ENCODE results near the gene ARHGDIA.

ARHGDIA gene

DNA sequence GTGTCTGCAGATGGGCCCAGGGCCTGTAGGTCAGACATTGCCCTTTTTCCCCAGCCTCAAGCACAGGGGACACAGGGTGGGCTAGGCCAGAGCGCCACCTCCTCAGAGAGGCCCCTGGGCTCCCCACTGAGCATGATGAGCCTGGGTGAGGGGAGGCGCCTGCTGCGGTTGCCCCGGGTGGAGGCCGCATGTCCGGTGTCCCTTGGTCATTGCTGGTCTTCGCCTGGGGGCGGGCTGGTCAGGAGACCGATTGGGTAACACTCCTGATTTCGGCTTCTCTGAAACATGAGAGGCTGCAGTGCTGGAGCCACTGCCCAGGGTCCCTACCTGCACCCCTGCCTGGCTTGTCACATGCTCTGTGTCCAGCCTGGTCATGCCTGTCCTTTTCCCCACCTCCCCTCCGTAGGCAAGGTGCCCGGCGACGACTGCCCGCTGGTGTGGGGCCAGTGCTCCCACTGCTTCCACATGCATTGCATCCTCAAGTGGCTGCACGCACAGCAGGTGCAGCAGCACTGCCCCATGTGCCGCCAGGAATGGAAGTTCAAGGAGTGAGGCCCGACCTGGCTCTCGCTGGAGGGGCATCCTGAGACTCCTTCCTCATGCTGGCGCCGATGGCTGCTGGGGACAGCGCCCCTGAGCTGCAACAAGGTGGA, 28.5 kb upstream of the ARHGDIA start:
- no peak overlapping the region for H3K4me3 Mint-ChIP-seq
- H3K36me3 Mint-ChIP-seq (ENCODE audit: low read depth) = peaks cover 35% of the 10 kb centered on the region
- TF ChIP-seq, protein P1, sequence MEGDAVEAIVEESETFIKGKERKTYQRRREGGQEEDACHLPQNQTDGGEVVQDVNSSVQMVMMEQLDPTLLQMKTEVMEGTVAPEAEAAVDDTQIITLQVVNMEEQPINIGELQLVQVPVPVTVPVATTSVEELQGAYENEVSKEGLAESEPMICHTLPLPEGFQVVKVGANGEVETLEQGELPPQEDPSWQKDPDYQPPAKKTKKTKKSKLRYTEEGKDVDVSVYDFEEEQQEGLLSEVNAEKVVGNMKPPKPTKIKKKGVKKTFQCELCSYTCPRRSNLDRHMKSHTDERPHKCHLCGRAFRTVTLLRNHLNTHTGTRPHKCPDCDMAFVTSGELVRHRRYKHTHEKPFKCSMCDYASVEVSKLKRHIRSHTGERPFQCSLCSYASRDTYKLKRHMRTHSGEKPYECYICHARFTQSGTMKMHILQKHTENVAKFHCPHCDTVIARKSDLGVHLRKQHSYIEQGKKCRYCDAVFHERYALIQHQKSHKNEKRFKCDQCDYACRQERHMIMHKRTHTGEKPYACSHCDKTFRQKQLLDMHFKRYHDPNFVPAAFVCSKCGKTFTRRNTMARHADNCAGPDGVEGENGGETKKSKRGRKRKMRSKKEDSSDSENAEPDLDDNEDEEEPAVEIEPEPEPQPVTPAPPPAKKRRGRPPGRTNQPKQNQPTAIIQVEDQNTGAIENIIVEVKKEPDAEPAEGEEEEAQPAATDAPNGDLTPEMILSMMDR (IDR thresholded peaks at IDR 0.05) = no peak
- H3K4me1 Mint-ChIP-seq = peaks cover 8% of the 10 kb centered on the region
- no peaks in the 10 kb centered on the region for H3K9me3 Mint-ChIP-seq
- H3K27me3 Mint-ChIP-seq (ENCODE audit: low read depth, poor library complexity) = peaks cover 23% of the 10 kb centered on the region
- DNase-seq = no peak
- no peak overlapping the region for H3K27ac Mint-ChIP-seq

DNA sequence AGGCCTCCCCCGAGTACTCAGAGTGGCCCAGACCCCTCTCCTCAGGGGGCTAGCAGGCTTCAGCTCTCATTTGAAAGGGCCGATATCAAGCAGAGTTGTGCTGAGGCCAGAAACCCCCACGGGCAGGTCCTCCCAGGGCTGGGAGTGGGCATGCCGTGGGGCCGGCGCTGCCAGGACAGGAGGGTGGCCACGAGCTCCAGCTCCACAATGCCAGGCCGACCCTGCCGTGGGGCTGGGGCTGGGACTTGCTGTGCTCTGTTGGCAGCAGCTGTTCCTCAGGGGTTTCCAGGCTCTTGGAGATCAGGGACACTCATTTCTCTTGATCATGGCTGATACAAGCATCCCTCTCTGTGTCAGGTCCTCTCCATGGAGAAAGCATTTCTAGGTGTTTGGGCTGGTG, 27.7 kb upstream of the ARHGDIA start:
- DNase-seq = no peak
- no peaks in the 10 kb centered on the region for H3K9me3 Mint-ChIP-seq

DNA sequence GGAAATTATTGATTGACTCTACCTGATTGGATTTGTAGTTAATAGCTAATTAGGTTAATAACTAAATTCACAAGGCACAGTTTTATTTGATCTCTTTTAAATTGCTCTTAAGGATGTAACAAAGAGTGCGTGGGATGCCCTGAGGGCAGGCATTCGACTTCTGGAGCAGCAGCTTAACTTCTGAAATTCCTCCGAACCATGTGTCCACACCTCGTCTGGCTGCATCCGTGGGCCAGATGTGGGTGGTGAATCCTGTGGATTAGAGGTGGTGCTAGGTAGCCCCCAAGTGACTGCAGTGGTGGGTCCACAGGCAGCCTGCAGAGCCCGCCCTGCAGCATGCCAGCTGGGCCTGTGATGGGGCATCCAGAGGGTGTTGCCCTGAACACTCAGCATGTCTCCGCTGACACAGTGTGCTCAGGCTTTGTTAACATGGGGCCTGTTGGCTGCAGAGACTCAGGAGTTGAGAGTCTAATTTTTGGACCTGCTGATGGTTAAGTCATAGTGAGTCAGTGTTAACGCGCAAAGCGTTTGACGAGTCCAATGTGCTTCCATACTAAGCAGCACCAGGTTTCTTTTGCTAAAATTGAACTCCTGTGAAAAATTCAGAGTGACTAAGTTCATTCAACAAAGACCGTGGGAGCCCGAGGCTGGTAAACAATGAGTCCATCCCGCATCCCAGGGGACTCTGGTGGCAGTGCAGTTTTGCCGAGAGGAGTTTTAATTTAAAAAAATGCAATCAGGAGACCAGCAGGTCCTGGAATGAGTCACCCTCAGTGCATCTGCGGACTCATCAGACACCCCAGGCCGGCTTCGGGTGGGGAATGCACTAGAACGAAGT, 27.1 kb upstream of the ARHGDIA start:
- TF ChIP-seq, protein P1 (IDR thresholded peaks at IDR 0.05) = no peak
- Mint-ChIP-seq H3K36me3 (ENCODE audit: low read depth) (peaks cover 35% of the 10 kb centered on the region), H3K4me1 (peaks cover 8% of the 10 kb centered on the region), H3K9me3 (no peaks in the 10 kb centered on the region), H3K27me3 (ENCODE audit: low read depth, poor library complexity) (peaks cover 18% of the 10 kb centered on the region), H3K27ac (no peak overlapping the region), H3K4me3 (no peak overlapping the region)
- DNase-seq = no peak

More for the DNA sequence above, 27.7 kb upstream of the ARHGDIA start:
- TF ChIP-seq, protein P1 (IDR thresholded peaks at IDR 0.05) = no peak
- no peak overlapping the region for H3K27ac Mint-ChIP-seq
- H3K4me1 Mint-ChIP-seq = peaks cover 8% of the 10 kb centered on the region
- H3K36me3 Mint-ChIP-seq (ENCODE audit: low read depth) = peaks cover 35% of the 10 kb centered on the region
- peaks cover 23% of the 10 kb centered on the region for H3K27me3 Mint-ChIP-seq (ENCODE audit: low read depth, poor library complexity)
- H3K4me3 Mint-ChIP-seq = no peak overlapping the region

DNA sequence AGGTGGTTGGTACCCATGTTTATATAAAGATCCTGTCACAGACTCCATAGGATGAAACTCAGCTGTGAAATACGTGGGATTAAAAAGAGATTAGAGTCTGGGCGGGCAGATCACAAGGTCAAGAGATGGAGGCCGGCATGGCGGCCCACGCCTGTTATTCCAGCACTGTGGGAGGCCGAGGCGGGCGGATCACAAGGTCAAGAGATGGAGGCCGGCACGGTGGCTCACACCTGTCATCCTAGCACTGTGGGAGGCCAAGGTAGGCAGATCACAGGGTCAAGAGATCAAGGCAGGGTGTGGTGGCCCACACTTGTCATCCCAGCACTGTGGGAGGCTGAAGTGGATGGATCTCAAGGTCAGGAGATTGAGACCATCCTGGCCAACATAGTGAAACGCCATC, 24.3 kb upstream of the ARHGDIA start:
- Mint-ChIP-seq H3K36me3 (ENCODE audit: low read depth) (peaks cover 26% of the 10 kb centered on the region), H3K9me3 (no peaks in the 10 kb centered on the region), H3K4me3 (no peak overlapping the region), H3K4me1 (peaks cover 2% of the 10 kb centered on the region), H3K27me3 (ENCODE audit: low read depth, poor library complexity) (peaks cover 5% of the 10 kb centered on the region), H3K27ac (peak overlapping the region; percentile 57)
- no peak for DNase-seq
- TF ChIP-seq, protein P1 (IDR thresholded peaks at IDR 0.05) = no peak

DNA sequence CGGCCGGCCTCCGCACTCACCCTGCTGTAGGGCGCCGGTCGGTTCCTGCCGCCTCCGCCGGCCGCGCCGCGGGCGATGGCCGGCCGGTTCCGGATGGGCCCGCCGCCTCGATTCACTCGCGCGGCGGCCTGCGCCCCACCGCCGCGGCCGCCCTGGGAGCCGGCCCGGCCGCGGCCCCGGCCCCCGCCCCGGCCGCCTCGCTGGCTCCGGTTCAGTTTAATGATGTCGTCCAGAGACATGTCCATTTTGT, 20.1 kb upstream of the ARHGDIA start:
- Mint-ChIP-seq H3K4me3 (peak overlapping the region; percentile 92), H3K27ac (peak overlapping the region; percentile 99), H3K4me1 (peaks cover 21% of the 10 kb centered on the region), H3K36me3 (ENCODE audit: low read depth) (peaks cover 36% of the 10 kb centered on the region), H3K27me3 (ENCODE audit: low read depth, poor library complexity) (no peaks in the 10 kb centered on the region), H3K9me3 (no peaks in the 10 kb centered on the region)
- no peak for DNase-seq
- TF ChIP-seq, protein P1 (IDR thresholded peaks at IDR 0.05) = no peak

Data from nephron progenitor cell (in vitro differentiated cells).